AG04449 (cell line): Measurements from ENCODE around the gene ACTR1B.
"Not testable (repeated sequence)": the region's sequence is repeated elsewhere in the genome, so short reads cannot be mapped to it uniquely, and the experiment has no call there.

Experiments
- CTCF ChIA-PET: fragments of 350-600 bp; formaldehyde crosslinking; extraction: SDS; loops from one replicate; lab custom pipeline; 2021; ENCODE audit warnings: antibody characterized with exemption; lab: Yijun Ruan, JAX
- POLR2A ChIA-PET: fragments of 400-600, 350-600 bp; formaldehyde crosslinking; extraction: SDS; loops from one replicate; lab custom pipeline; 2020; ENCODE audit warnings: antibody characterized with exemption, inconsistent platforms; lab: Yijun Ruan, JAX
- DNase-seq: peaks from one replicate; pipeline ENCODE4 v3.0.0-alpha.2; 2010; ENCODE audit warnings: low read depth, low spot score
- H3K4me3 ChIP-seq: 2 replicates; pipeline ENCODE4 v1.5.1; 2011; ENCODE audit warnings: low read depth, mild to moderate bottlenecking, control low read depth, low read length
- TF ChIP-seq, protein P1 (sequence below): IDR thresholded peaks from one replicate; pipeline ENCODE4 v1.5.1; 2011; ENCODE audit warnings: mild to moderate bottlenecking, moderate library complexity, low read length, control low read depth, inconsistent platforms; ENCODE audit not compliant: insufficient read depth; ENCODE audit errors: missing control alignments

The ACTR1B gene

DNA sequence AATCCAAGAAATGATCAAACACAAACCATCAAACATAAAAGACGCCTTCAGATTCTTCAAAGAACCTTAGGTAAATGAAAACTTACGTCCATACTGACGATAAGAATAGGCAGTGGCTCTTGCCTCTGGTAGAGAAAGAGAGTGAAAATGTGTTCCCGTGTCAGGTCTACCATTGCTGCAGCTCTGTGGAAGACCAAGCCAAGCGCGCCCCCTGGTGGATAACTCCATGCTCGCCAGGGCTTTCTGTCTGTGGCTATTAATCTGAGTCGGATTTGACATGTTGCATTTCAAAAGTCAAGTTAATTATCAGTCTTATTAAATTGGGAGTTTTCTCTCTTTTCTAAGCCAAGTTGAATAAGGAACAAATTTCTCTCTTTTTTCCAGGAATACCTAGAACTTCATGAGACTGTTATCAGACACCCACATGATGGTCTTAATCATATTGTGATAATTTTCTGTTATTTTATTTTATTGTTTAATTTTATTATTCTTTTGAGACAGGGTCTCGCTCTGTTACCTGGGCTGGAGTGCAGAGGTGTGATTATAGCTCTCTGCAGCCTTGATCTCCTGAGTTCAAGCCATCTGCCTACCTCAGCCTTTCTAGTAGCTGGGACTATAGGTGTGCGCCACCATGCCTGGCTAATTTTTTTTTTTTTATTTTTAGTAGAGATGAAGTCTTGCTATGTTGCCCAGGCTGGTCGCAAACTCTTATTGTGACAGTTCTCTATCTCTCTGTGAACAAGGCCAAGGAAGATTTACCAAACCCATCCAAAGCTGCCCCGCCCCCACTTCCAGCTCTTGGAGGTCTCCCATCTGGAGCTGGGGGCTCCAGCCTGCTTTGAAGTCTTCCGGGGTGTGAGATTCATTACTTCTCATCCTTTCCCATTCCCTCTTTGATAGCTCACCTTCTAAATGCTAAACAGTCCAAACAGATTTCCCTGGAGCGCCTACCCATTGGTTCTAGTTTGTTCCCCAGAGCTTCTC lies 33.7 kb upstream of the ACTR1B start:
- DNase-seq = peak; percentile 26
- ChIA-PET POLR2A (no interaction called here), CTCF (interaction anchor here (0.8 to 9.4 kb wide), 21 partner anchors 10 to 688 kb away, joined by 3 to 250 read pairs (median 9); partner anchors contain the start of genes ACTR1B, ANKRD36B, COX5B and ZAP70)
- H3K4me3 ChIP-seq = no peak overlapping the region
- TF ChIP-seq, protein P1, sequence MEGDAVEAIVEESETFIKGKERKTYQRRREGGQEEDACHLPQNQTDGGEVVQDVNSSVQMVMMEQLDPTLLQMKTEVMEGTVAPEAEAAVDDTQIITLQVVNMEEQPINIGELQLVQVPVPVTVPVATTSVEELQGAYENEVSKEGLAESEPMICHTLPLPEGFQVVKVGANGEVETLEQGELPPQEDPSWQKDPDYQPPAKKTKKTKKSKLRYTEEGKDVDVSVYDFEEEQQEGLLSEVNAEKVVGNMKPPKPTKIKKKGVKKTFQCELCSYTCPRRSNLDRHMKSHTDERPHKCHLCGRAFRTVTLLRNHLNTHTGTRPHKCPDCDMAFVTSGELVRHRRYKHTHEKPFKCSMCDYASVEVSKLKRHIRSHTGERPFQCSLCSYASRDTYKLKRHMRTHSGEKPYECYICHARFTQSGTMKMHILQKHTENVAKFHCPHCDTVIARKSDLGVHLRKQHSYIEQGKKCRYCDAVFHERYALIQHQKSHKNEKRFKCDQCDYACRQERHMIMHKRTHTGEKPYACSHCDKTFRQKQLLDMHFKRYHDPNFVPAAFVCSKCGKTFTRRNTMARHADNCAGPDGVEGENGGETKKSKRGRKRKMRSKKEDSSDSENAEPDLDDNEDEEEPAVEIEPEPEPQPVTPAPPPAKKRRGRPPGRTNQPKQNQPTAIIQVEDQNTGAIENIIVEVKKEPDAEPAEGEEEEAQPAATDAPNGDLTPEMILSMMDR = peak; percentile 85

DNA sequence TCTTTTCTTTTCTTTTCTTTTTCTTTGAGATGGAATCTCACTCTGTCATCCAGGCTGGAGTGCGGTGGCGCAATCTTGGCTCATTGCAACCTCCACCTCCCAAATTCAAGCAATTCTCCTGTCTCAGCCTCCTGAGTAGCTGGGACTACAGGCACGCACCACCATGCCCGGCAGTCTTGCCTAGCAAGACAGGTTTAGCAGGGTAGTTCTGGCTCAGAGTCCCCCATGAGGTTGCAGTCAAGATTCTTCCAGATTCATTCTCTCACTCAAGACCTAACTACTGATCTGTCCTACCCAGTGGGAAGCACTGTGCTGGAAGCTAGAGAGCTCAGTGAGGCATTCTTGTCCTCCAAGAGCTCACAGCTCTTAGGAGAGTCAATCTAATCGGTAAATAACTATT lies 31.9 kb upstream of the ACTR1B start:
- CTCF ChIA-PET = interaction anchor here (1.3 to 9.4 kb wide), 11 partner anchors 8 to 690 kb away, joined by 3 to 250 read pairs (median 32); partner anchors contain the start of genes ACTR1B, ANKRD36B, COX5B and ZAP70
- TF ChIP-seq, protein P1 = no peak
- no peak overlapping the region for H3K4me3 ChIP-seq
- POLR2A ChIA-PET = no interaction called here
- DNase-seq = no peak

DNA sequence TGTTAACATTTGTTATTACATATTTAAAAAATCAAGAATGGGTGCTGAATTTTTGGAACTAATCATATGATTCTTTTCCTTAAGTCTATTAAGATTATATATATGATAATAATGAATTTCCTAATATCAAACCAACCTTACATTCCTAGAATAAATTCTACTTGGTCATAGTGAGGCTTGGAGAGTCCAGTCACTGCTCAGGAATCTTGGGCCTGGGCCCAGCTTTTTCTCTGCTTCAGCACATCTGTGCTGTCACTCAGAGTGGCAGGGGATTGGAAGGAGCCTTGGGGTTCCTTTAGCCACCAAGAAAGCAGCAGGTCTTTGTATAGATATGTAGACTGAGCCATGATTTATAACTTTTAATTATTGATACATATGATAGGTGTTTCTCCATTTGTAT lies 29.6 kb upstream of the ACTR1B start:
- ChIA-PET POLR2A (no interaction called here), CTCF (no interaction called here)
- TF ChIP-seq, protein P1 = no peak
- DNase-seq = no peak
- H3K4me3 ChIP-seq = no peak overlapping the region

DNA sequence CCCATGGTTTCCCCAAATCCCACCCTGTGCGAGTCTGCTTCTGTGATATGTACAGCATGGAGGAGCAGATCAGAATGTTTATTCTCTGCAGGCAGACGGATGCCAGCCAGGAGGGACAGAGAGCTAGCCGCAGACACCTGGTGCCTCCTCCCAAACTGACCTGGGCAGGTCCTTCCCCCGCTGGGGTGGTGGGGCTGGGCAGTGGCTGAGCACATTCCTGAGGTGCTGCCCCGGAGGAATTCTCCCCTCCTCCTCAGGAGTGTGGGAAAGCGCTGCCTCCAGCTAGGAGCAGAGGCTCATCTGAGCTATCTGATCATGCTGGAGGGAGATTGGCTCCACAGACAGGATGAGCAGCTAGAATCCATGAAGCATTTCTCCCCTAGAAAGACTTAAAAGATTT lies 27.3 kb upstream of the ACTR1B start:
- TF ChIP-seq, protein P1 = no peak
- POLR2A ChIA-PET = no interaction called here
- no peak overlapping the region for H3K4me3 ChIP-seq
- no peak for DNase-seq
- CTCF ChIA-PET = interaction anchor here (1.1 to 1.3 kb wide), 2 partner anchors 9 to 100 kb away, joined by 7 to 9 read pairs; no protein-coding TSS in a partner anchor

DNA sequence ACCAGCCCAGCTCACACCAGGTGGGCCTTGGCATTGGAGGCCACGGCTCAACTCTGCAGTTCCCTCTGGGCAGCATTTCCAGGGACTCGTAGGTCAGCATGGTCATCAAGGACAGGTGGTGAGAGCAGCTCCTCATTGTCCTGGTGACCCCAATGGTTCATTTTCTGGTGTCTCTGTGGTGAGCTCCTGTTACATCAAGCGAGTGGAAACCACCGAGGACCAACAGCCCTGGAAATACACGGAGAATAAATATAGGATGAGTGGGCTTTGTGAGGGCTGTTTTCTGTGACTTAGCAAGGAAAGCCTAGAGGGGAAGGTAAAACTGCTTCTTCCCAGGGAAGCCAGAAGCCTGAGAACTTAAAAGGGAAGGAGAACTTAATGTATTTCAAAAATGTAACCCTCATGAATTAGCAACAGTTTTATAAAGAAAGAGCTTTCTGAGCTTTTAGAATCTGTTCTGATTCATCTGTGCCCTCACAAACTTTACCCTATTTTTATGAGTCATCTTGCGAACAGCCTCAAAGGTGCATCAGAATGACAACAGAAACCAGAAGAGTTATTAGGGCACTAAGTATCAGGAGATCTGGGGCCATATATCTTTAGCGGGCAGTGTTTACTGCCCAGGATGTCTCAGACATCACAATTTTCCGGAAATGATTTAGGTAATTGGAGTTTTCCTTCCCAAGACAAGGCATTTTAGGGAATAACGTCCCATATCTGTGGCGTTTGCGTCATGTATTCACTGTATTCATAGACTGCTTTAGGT lies 24.4 kb upstream of the ACTR1B start:
- DNase-seq = no peak
- POLR2A ChIA-PET = no interaction called here
- TF ChIP-seq, protein P1 = no peak
- CTCF ChIA-PET = interaction anchor here (1.7 to 2.9 kb wide), 2 partner anchors 10 to 12 kb away, joined by 4 to 32 read pairs; no protein-coding TSS in a partner anchor
- H3K4me3 ChIP-seq = no peak overlapping the region

DNA sequence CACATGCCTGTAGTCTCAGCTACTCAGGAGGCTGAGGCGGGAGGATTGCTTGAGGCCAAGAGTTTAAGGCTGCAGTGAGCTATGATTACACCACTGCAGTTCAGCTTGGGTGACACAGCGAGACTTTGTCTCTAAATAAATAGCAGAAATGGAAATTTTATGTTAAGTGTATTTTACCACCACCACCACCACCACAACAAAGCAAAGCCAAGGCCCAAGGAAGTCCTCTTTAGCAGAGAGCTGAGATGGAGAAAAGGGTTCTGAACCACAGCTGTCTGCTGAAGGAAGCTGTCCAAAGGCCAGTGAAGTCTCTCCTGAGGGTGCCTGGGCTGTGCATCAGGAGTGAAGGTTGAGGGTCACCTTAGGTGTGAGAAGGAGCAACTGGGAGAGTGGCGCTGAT lies 23.4 kb upstream of the ACTR1B start:
- H3K4me3 ChIP-seq, DNase-seq, POLR2A ChIA-PET: not testable (repeated sequence)
- CTCF ChIA-PET = interaction anchor here (1.5 to 2.9 kb wide), 3 partner anchors 11 to 97 kb away, joined by 4 to 32 read pairs (median 4); no protein-coding TSS in a partner anchor
